WTC11 (cell line): ENCODE results near the gene AURKB. TPM values are rescaled to one million over a fixed set of nuclear protein-coding genes. Genes with fewer than 3 reads are reported as not detected.

Experiments
- ATAC-seq: fragments of 200-7000 bp; cut with Tn5 transposase; 2 replicates; pipeline ENCODE4 v1.10.0; 2021; ENCODE audit warnings: mild to moderate bottlenecking, moderate library complexity
- CTCF ChIA-PET: fragments of 300-600 bp; sonication (Branson Sonifier 250); formaldehyde crosslinking; loops from one replicate; lab custom pipeline; 2021; ENCODE audit warnings: antibody characterized with exemption; lab: Charles Lee
- POLR2A ChIA-PET: fragments of 350-600 bp; sonication (Branson Sonifier 250); formaldehyde crosslinking; loops from one replicate; lab custom pipeline; 2021; ENCODE audit warnings: antibody characterized with exemption; lab: Charles Lee
- DNase-seq: peaks from one replicate; pipeline ENCODE4 v3.0.0; 2021; ENCODE audit warnings: low spot score
- H3K27ac Mint-ChIP-seq: 2 replicates; pipeline ENCODE4 v1.8.0; 2021; ENCODE audit warnings: mixed read lengths
- H3K27me3 Mint-ChIP-seq: 2 replicates; pipeline ENCODE4 v1.8.0; 2021; ENCODE audit warnings: low read depth, mild to moderate bottlenecking, moderate library complexity, mixed read lengths
- H3K36me3 Mint-ChIP-seq: 2 replicates; pipeline ENCODE4 v1.8.0; 2021; ENCODE audit warnings: mixed read lengths
- H3K4me1 Mint-ChIP-seq: 2 replicates; pipeline ENCODE4 v1.8.0; 2022; ENCODE audit warnings: mixed read lengths
- H3K4me3 Mint-ChIP-seq: 2 replicates; pipeline ENCODE4 v1.8.0; 2021; ENCODE audit warnings: mild to moderate bottlenecking, moderate library complexity, mixed read lengths
- H3K9me3 Mint-ChIP-seq: 2 replicates; pipeline ENCODE4 v1.8.0; 2021; ENCODE audit warnings: mixed read lengths
- ARID4B ChIP-seq: sonication (generic); formaldehyde crosslinking; IDR thresholded peaks from 2 replicates; pipeline ENCODE4 v1.8.0; 2023; ENCODE audit warnings: missing genetic modification reagents, mild to moderate bottlenecking, borderline replicate concordance
- ATF2 ChIP-seq: sonication (generic); formaldehyde crosslinking; IDR thresholded peaks from 2 replicates; pipeline ENCODE4 v1.8.1; 2022; ENCODE audit warnings: low read depth, missing genetic modification reagents, borderline replicate concordance
- ATF3 ChIP-seq: sonication (generic); formaldehyde crosslinking; conservative IDR thresholded peaks from 2 replicates; pipeline ENCODE4 v1.8.1; 2022; ENCODE audit warnings: mild to moderate bottlenecking, missing genetic modification reagents
- ATF6 ChIP-seq: sonication (generic); formaldehyde crosslinking; IDR thresholded peaks from 2 replicates; pipeline ENCODE4 v1.8.1; 2023; ENCODE audit warnings: mild to moderate bottlenecking, missing genetic modification reagents
- CREB1 ChIP-seq: sonication (generic); formaldehyde crosslinking; IDR thresholded peaks from 2 replicates; pipeline ENCODE4 v1.8.0; 2023; ENCODE audit warnings: mild to moderate bottlenecking, missing genetic modification reagents
- ELF4 ChIP-seq: sonication (generic); formaldehyde crosslinking; IDR thresholded peaks from 2 replicates; pipeline ENCODE4 v1.8.1; 2022; ENCODE audit warnings: low read depth, mild to moderate bottlenecking, moderate library complexity, missing genetic modification reagents
- GABPB1 ChIP-seq: sonication (generic); formaldehyde crosslinking; IDR thresholded peaks from 2 replicates; pipeline ENCODE4 v1.8.1; 2023; ENCODE audit warnings: mild to moderate bottlenecking, missing genetic modification reagents
- HMGA2 ChIP-seq: fragments of 250-450 bp; sonication (Bioruptor Pico); IDR thresholded peaks from 2 replicates; pipeline ENCODE4 v1.4.0; 2021; ENCODE audit warnings: mild to moderate bottlenecking, moderate library complexity
- IRF1 ChIP-seq: sonication (generic); formaldehyde crosslinking; IDR thresholded peaks from 2 replicates; pipeline ENCODE4 v1.8.0; 2023; ENCODE audit warnings: missing genetic modification reagents
- JAZF1 ChIP-seq: fragments of 250-450 bp; sonication (Bioruptor Pico); IDR thresholded peaks from 2 replicates; pipeline ENCODE4 v1.9.0; 2021; ENCODE audit warnings: moderate library complexity, mild to moderate bottlenecking, inconsistent platforms
- JUN ChIP-seq: sonication (generic); formaldehyde crosslinking; IDR thresholded peaks from 2 replicates; pipeline ENCODE4 v1.8.0; 2023; ENCODE audit warnings: mild to moderate bottlenecking, missing genetic modification reagents
- KAT7 ChIP-seq: sonication (generic); formaldehyde crosslinking; IDR thresholded peaks from 2 replicates; pipeline ENCODE4 v1.8.1; 2023; ENCODE audit warnings: missing genetic modification reagents, mild to moderate bottlenecking, borderline replicate concordance
- MLX ChIP-seq: sonication (generic); formaldehyde crosslinking; IDR thresholded peaks from 2 replicates; pipeline ENCODE4 v1.8.1; 2023; ENCODE audit warnings: mild to moderate bottlenecking, missing genetic modification reagents, moderate library complexity
- NFYB ChIP-seq: sonication (generic); formaldehyde crosslinking; conservative IDR thresholded peaks from 2 replicates; pipeline ENCODE4 v1.8.0; 2022; ENCODE audit warnings: low read depth, missing genetic modification reagents
- PRRX2 ChIP-seq: fragments of 250-450 bp; sonication (Bioruptor Pico); IDR thresholded peaks from 2 replicates; pipeline ENCODE4 v1.8.0; 2021; ENCODE audit warnings: mild to moderate bottlenecking
- RORB ChIP-seq: fragments of 250-450 bp; sonication (Bioruptor Pico); IDR thresholded peaks from 2 replicates; pipeline ENCODE4 v1.9.0; 2021; ENCODE audit warnings: mild to moderate bottlenecking
- ZNF121 ChIP-seq: sonication (generic); formaldehyde crosslinking; IDR thresholded peaks from 2 replicates; pipeline ENCODE4 v1.8.0; 2023; ENCODE audit warnings: missing genetic modification reagents
- ZNF138 ChIP-seq: sonication (generic); formaldehyde crosslinking; conservative IDR thresholded peaks from 2 replicates; pipeline ENCODE4 v1.8.1; 2022; ENCODE audit warnings: mild to moderate bottlenecking, moderate library complexity, missing genetic modification reagents
- ZNF219 ChIP-seq: sonication (generic); formaldehyde crosslinking; IDR thresholded peaks from 2 replicates; pipeline ENCODE4 v1.8.0; 2023; ENCODE audit warnings: missing genetic modification reagents, mild to moderate bottlenecking, borderline replicate concordance
- ZNF232 ChIP-seq: sonication (generic); formaldehyde crosslinking; IDR thresholded peaks from 2 replicates; pipeline ENCODE4 v1.8.0; 2022; ENCODE audit warnings: mild to moderate bottlenecking, missing genetic modification reagents
- ZNF281 ChIP-seq: sonication (generic); formaldehyde crosslinking; IDR thresholded peaks from 2 replicates; pipeline ENCODE4 v1.8.0; 2023; ENCODE audit warnings: mild to moderate bottlenecking, missing genetic modification reagents
- ZNF512 ChIP-seq: sonication (generic); formaldehyde crosslinking; IDR thresholded peaks from 2 replicates; pipeline ENCODE4 v1.8.1; 2022; ENCODE audit warnings: missing genetic modification reagents, borderline replicate concordance
- ZNF671 ChIP-seq: fragments of 250-450 bp; sonication (Bioruptor Pico); IDR thresholded peaks from 2 replicates; pipeline ENCODE4 v1.8.0; 2021; ENCODE audit warnings: mild to moderate bottlenecking
- total RNA-seq: library from RNA; stranded (reverse); gene quantifications from 3 replicates; pipeline ENCODE4 v1.2.3, GENCODE V29; 2021

The AURKB gene
- total RNA-seq, 1 experiment from 2014 or later: 215 TPM

GRCh38 chr17:8226536-8227237 lies 16.3 kb upstream of the AURKB start:
- DNase-seq (peak; percentile 81), ATAC-seq (peak; percentile 11)
- H3K9me3 Mint-ChIP-seq: no peaks in the 10 kb centered on the region
- peaks cover 34% of the 10 kb centered on the region for H3K36me3 Mint-ChIP-seq
- peaks cover 7% of the 10 kb centered on the region for H3K27me3 Mint-ChIP-seq
- peak overlapping the region; percentile 98 for H3K27ac Mint-ChIP-seq
- CTCF ChIA-PET: interaction anchor here (0.7 to 1.6 kb wide), 4 partner anchors 29 to 236 kb away, joined by 3 read pairs; partner anchors contain the start of gene RANGRF
- H3K4me1 Mint-ChIP-seq: peaks cover 15% of the 10 kb centered on the region
- POLR2A ChIA-PET: interaction anchor here (0.8 to 2.2 kb wide), 6 partner anchors 16 to 62 kb away, joined by 3 to 15 read pairs (median 4); partner anchors contain the start of genes AURKB, CTC1, PFAS and RANGRF
- H3K4me3 Mint-ChIP-seq: peak overlapping the region; percentile 79
- TF ChIP-seq ZNF138 (CRISPR knock-in tag): no peak
- TF ChIP-seq MLX (CRISPR knock-in tag): 0 out of 2 replicates have a peak, but pooled peaks have one; percentile 24
- no peak for TF ChIP-seq ZNF281
- no peak for TF ChIP-seq ZNF121
- TF ChIP-seq ZNF232 (CRISPR knock-in tag): no peak
- TF ChIP-seq PRRX2: peak; percentile 81
- no peak for TF ChIP-seq JUN (CRISPR knock-in tag)
- no peak for TF ChIP-seq ATF2 (CRISPR knock-in tag)
- TF ChIP-seq ZNF671 (CRISPR knock-in tag): peak; percentile 87
- TF ChIP-seq ZNF219: no peak
- TF ChIP-seq ARID4B (CRISPR knock-in tag): no peak
- no peak for TF ChIP-seq KAT7 (CRISPR knock-in tag)
- TF ChIP-seq HMGA2 (CRISPR knock-in tag): peak; percentile 59
- no peak for TF ChIP-seq ATF3 (CRISPR knock-in tag)
- TF ChIP-seq ZNF512 (CRISPR knock-in tag): no peak
- TF ChIP-seq RORB (CRISPR knock-in tag): peak; percentile 84; the same call in 1 of the 2 replicates
- 0 out of 2 replicates have a peak, but pooled peaks have one; percentile 31 for TF ChIP-seq CREB1 (CRISPR knock-in tag)
- no peak for TF ChIP-seq ATF6
- no peak for TF ChIP-seq ELF4 (CRISPR knock-in tag)
- TF ChIP-seq NFYB (CRISPR knock-in tag): no peak
- TF ChIP-seq GABPB1 (CRISPR knock-in tag): no peak
- 0 out of 2 replicates have a peak, but pooled peaks have one; percentile 22 for TF ChIP-seq IRF1 (CRISPR knock-in tag)
- peak; percentile 84; the same call in 1 of the 2 replicates for TF ChIP-seq JAZF1 (CRISPR knock-in tag)
